ENCODE data around the gene TPO. TPM values are rescaled to one million over a fixed set of nuclear protein-coding genes. Genes with fewer than 3 reads are reported as not detected.

The TPO gene
- total RNA-seq, 1 experiment from 2014 or later, result not detected

DNA sequence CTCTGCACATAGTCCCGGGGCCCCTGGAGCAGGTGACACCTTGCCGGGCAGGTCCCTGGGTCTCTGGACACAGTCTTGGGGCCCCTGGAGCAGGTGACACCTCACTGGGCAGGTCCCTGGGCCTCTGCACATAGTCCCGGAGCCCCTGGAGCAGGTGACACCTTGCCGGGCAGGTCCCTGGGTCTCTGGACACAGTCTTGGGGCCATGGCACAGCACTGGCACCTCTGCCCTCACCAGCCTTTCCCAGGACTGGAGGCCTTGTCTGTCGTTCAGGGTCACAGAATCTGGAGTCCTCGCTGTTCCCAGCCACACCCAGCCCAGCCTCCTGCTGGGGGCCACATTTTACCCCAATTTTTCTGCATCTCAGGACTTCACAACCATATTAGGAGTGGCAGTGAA lies 2.2 kb downstream of the TPO start:
- BruUV-seq (replicated peaks), result no TSS peak
- CTCF ChIA-PET, result no interaction called here
- no peak overlapping the region for H3K4me3 Mint-ChIP-seq (ENCODE audit: low read depth, unreplicated experiment)

DNA sequence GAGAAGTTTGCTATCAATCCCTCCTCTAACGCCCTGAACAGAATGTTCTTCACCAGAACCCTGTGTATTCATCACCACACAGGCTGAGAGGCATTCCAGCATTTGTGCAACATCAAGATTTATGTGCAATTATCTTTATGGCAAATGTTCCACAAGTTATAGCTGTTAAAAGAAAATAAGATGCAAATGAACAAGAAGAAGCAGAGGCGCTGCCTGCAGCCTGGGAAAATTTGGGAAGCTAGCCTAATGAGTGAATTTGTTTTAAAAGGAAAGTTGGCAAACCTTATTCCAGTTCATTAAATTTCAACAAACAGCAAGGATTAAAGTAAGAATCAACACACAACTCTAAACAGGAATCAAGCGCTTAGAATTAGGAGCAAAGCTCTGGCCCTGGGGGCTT lies 5.3 kb downstream of the TPO start:
- Mint-ChIP-seq H3K9me3 (ENCODE audit: low read depth, unreplicated experiment) (peaks cover 9% of the 10 kb centered on the region), H3K27me3 (ENCODE audit: unreplicated experiment) (no peaks in the 10 kb centered on the region), H3K36me3 (ENCODE audit: insufficient read depth, unreplicated experiment) (no peaks in the 10 kb centered on the region), H3K4me3 (ENCODE audit: low read depth, unreplicated experiment) (no peak overlapping the region), H3K4me1 (ENCODE audit: low read depth, unreplicated experiment) (no peaks in the 10 kb centered on the region), H3K27ac (ENCODE audit: unreplicated experiment) (no peak overlapping the region)
- intact Hi-C loops (cut with micrococcal nuclease; ENCODE audit: unreplicated experiment), result no loop called here
- TF ChIP-seq CTCF (IDR thresholded peaks at IDR 0.05; ENCODE audit: unreplicated experiment), result no peak
- CTCF ChIA-PET, result no interaction called here
- DNase-seq, result no peak
- no TSS peak for BruUV-seq (replicated peaks)

More for the DNA sequence above, 2.2 kb downstream of the TPO start:
- no peak for TF ChIP-seq CTCF (IDR thresholded peaks at IDR 0.05; ENCODE audit: unreplicated experiment)
- no peaks in the 10 kb centered on the region for H3K4me1 Mint-ChIP-seq (ENCODE audit: low read depth, unreplicated experiment)
- DNase-seq, result no peak
- H3K36me3 Mint-ChIP-seq (ENCODE audit: insufficient read depth, unreplicated experiment), result no peaks in the 10 kb centered on the region
- no peak overlapping the region for H3K27ac Mint-ChIP-seq (ENCODE audit: unreplicated experiment)
- H3K27me3 Mint-ChIP-seq (ENCODE audit: unreplicated experiment), result no peaks in the 10 kb centered on the region
- intact Hi-C loops (cut with micrococcal nuclease; ENCODE audit: unreplicated experiment), result no loop called here
- peaks cover 4% of the 10 kb centered on the region for H3K9me3 Mint-ChIP-seq (ENCODE audit: low read depth, unreplicated experiment)

DNA sequence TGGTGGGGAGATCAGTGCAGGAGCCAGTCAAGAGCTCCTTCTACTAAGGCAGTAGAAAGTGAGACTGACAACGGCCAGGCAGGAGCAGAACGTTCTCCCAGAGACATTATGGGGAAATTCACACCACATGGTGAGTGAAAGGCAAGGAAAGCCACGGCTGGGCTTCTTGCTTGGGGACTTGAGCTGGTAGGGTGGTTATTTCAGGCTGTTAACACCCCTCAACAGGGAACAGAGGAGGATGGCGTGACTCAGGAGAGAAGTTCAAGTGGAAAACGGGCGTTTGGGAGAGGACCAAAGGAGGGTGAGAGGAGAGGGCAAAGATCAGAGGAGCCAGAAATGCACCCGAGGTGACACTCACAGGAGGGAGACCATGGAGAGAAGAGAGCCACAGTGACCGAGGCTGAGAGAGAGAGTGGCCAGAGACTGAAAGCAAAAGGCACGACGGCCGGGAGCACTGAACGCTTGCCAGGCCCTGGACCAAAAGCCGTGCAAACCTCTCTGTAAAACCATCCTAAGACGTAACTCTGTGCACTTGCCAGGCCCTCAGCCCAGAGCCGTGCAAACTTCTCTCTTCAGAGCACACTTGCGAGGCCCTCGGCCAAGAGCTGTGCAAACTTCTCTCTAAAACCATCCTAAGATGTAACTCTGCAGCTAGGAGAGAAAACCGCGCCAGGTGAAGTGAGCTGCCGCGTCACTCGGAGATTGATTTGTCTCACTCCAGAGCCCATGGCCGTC lies 7.7 kb downstream of the TPO start:
- CTCF ChIA-PET, result no interaction called here
- Mint-ChIP-seq H3K4me3 (ENCODE audit: low read depth, unreplicated experiment) (no peak overlapping the region), H3K4me1 (ENCODE audit: low read depth, unreplicated experiment) (no peaks in the 10 kb centered on the region), H3K9me3 (ENCODE audit: low read depth, unreplicated experiment) (peaks cover 14% of the 10 kb centered on the region), H3K27ac (ENCODE audit: unreplicated experiment) (no peak overlapping the region), H3K36me3 (ENCODE audit: insufficient read depth, unreplicated experiment) (no peaks in the 10 kb centered on the region), H3K27me3 (ENCODE audit: unreplicated experiment) (no peaks in the 10 kb centered on the region)
- intact Hi-C loops (cut with micrococcal nuclease; ENCODE audit: unreplicated experiment), result no loop called here
- BruUV-seq (replicated peaks), result no TSS peak
- DNase-seq, result no peak
- no peak for TF ChIP-seq CTCF (IDR thresholded peaks at IDR 0.05; ENCODE audit: unreplicated experiment)

DNA sequence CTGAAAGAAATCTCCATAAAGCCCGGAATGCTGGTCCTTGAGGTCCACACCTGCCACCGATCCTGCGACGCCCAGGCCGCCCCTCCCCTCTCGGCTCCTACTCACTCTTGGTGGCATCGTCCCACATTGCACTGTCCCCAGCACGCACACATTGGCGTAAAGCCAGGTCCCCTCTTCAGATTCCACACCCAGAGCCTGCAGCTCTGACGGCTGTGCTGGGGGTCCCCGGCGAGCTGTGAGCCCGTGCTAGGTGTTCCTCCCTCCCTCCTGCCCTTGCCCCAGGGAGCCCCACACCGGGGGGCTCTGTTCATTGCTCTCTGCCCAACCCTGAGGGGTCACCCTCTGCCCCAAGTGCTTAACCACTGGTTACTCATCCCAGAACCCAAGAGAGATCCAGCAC lies 8.5 kb downstream of the TPO start:
- intact Hi-C loops (cut with micrococcal nuclease; ENCODE audit: unreplicated experiment), result no loop called here
- H3K9me3 Mint-ChIP-seq (ENCODE audit: low read depth, unreplicated experiment), result peaks cover 14% of the 10 kb centered on the region

More for the DNA sequence above, 8.5 kb downstream of the TPO start:
- DNase-seq, result no peak
- H3K27ac Mint-ChIP-seq (ENCODE audit: unreplicated experiment), result no peak overlapping the region
- no peak for TF ChIP-seq CTCF (IDR thresholded peaks at IDR 0.05; ENCODE audit: unreplicated experiment)
- no peak overlapping the region for H3K4me3 Mint-ChIP-seq (ENCODE audit: low read depth, unreplicated experiment)
- CTCF ChIA-PET, result no interaction called here
- no peaks in the 10 kb centered on the region for H3K4me1 Mint-ChIP-seq (ENCODE audit: low read depth, unreplicated experiment)
- BruUV-seq (replicated peaks), result no TSS peak
- no peaks in the 10 kb centered on the region for H3K36me3 Mint-ChIP-seq (ENCODE audit: insufficient read depth, unreplicated experiment)
- H3K27me3 Mint-ChIP-seq (ENCODE audit: unreplicated experiment), result no peaks in the 10 kb centered on the region

Measured in Calu3 (cell line).